NK-92 treated with Interleukin-12 subunit alpha and Interleukin-12 subunit beta, amount 100 ng/mL, for 24 hours (cell line): Measurements from ENCODE around the gene LYRM7.
A peak's percentile ranks its signal among the peaks of the same experiment; 100 is the strongest.
"Not testable (repeated sequence)": the region's sequence is repeated elsewhere in the genome, so short reads cannot be mapped to it uniquely, and the experiment has no call there.

ENCODE experiments used
- DNase-seq: peaks from one replicate; lab custom pipeline; 2025; lab: John Stamatoyannopoulos, UW

The LYRM7 gene

GRCh38 chr5:131180407-131180806 is 9.7 kb downstream of the LYRM7 start:
- no peak for DNase-seq

GRCh38 chr5:131182839-131183238 is 12.1 kb downstream of the LYRM7 start:
- no peak for DNase-seq

- DNase-seq: no peak
These were observed 14.9 kb downstream of the LYRM7 start for GRCh38 chr5:131185523-131186104.

- DNase-seq: no peak
These were observed 16.0 kb downstream of the LYRM7 start for GRCh38 chr5:131186561-131187256.

- DNase-seq: no peak
These were observed 22.4 kb downstream of the LYRM7 start for GRCh38 chr5:131193106-131193505.

GRCh38 chr5:131193897-131194296 is 23.2 kb downstream of the LYRM7 start:
- DNase-seq: not testable (repeated sequence)

- DNase-seq: no peak
These were observed 24.0 kb downstream of the LYRM7 start for GRCh38 chr5:131194725-131195124.

- no peak for DNase-seq
These were observed 25.0 kb downstream of the LYRM7 start for GRCh38 chr5:131195696-131196095.

- no peak for DNase-seq
These were observed 25.6 kb downstream of the LYRM7 start for GRCh38 chr5:131196331-131196730.

- DNase-seq: no peak
These were observed 27.9 kb downstream of the LYRM7 start for GRCh38 chr5:131198625-131199024.

- no peak for DNase-seq
These were observed 29.8 kb downstream of the LYRM7 start for GRCh38 chr5:131200560-131200959.

- DNase-seq: no peak
These were observed 34.2 kb downstream of the LYRM7 start for GRCh38 chr5:131204964-131205363.

- no peak for DNase-seq
These were observed 35.3 kb downstream of the LYRM7 start for GRCh38 chr5:131206061-131206460.

GRCh38 chr5:131206772-131207171 is 36.0 kb downstream of the LYRM7 start:
- no peak for DNase-seq

GRCh38 chr5:131209175-131209505 is 38.4 kb downstream of the LYRM7 start:
- DNase-seq: no peak

- DNase-seq: peak; percentile 28
These were observed 38.9 kb downstream of the LYRM7 start for GRCh38 chr5:131209506-131210150.

GRCh38 chr5:131210151-131210510 is 39.4 kb downstream of the LYRM7 start:
- DNase-seq: no peak

GRCh38 chr5:131211669-131212068 is 40.9 kb downstream of the LYRM7 start:
- DNase-seq: no peak

GRCh38 chr5:131212471-131213021 is 41.8 kb downstream of the LYRM7 start:
- no peak for DNase-seq

- DNase-seq: no peak
These were observed 44.0 kb downstream of the LYRM7 start for GRCh38 chr5:131214609-131215227.

GRCh38 chr5:131217791-131218190 is 47.0 kb downstream of the LYRM7 start:
- DNase-seq: no peak

- no peak for DNase-seq
These were observed 47.6 kb downstream of the LYRM7 start for GRCh38 chr5:131218392-131218791.

GRCh38 chr5:131220566-131220965 is 49.8 kb downstream of the LYRM7 start:
- no peak for DNase-seq
